Thoracic aorta (tissue), 2 donors: Measurements from ENCODE around the gene CMIP. TPM values are rescaled to one million over a fixed set of nuclear protein-coding genes. Genes with fewer than 3 reads are reported as not detected.

Experiments
- ATAC-seq: fragments of 150-250 bp; one replicate; pipeline ENCODE4 v1.8.0; 2017; ENCODE audit warnings: low read depth; ENCODE audit not compliant: insufficient number of reproducible peaks, low FRiP score
- DNase-seq: peaks from one replicate; pipeline ENCODE4 v3.0.0-alpha.2; 2020; ENCODE audit warnings: low spot score
- H3K27ac ChIP-seq, 2 donors: fragments of 200-600 bp; sonication (generic); 1 replicate in 1 of 2; 2 replicates in 1 of 2; pipeline ENCODE4 v1.5.1; 2016; ENCODE audit warnings: mild to moderate bottlenecking in 2 of 2, moderate library complexity in 2 of 2
- H3K27me3 ChIP-seq: fragments of 200-600 bp; sonication (generic); replicated peaks from 2 replicates; pipeline ENCODE4 v1.6.0; 2016; ENCODE audit warnings: mild to moderate bottlenecking; ENCODE audit not compliant: insufficient read depth
- H3K36me3 ChIP-seq: fragments of 200-600 bp; sonication (generic); one replicate; pipeline ENCODE4 v1.5.1; 2016
- H3K4me1 ChIP-seq, 2 donors: fragments of 200-600 bp; sonication (generic); 1 replicate in 1 of 2; 2 replicates in 1 of 2; pipeline versions ENCODE4 v1.5.1 to v1.6.0; 2016; ENCODE audit warnings: low read depth in 2 of 2, mild to moderate bottlenecking in 1 of 2; ENCODE audit not compliant: control insufficient read depth in 1 of 2
- H3K4me3 ChIP-seq: fragments of 200-600 bp; sonication (generic); 2 replicates; pipeline ENCODE4 v1.5.1; 2016; ENCODE audit warnings: mild to moderate bottlenecking
- H3K9me3 ChIP-seq: fragments of 200-600 bp; sonication (generic); 2 replicates; pipeline ENCODE4 v1.5.1; 2016
- CTCF ChIP-seq: fragments of 200-600 bp; sonication (generic); IDR thresholded peaks from one replicate; pipeline ENCODE4 v1.5.1; 2019; ENCODE audit warnings: antibody characterized with exemption
- total RNA-seq, 2 donors: library from RNA; depleted of rRNA; stranded (reverse); fragments of >200 nt; gene quantifications; one replicate each; pipeline versions ENCODE4 v1.1.0 to v1.2.3, GENCODE V29; 2016

Gene CMIP
- total RNA-seq, 2 donors from 2014 or later, result 20.8 to 46.8 TPM

GRCh38 chr16:81601601-81602255 is 157.1 kb downstream of the CMIP start:
- Histone ChIP-seq H3K9me3 (no peaks in the 10 kb centered on the region), H3K4me1 (peaks cover 19 to 29% of the 10 kb centered on the region in 2 donors), H3K4me3 (peak overlapping the region; percentile 29), H3K36me3 (no peaks in the 10 kb centered on the region), H3K27me3 (no peaks in the 10 kb centered on the region), H3K27ac (no peak overlapping the region)
- no peak for TF ChIP-seq CTCF
- no peak for ATAC-seq
- DNase-seq, result no peak

GRCh38 chr16:81602256-81602776 is 157.7 kb downstream of the CMIP start:
- H3K27ac ChIP-seq, result no peak overlapping the region
- no peaks in the 10 kb centered on the region for H3K27me3 ChIP-seq
- H3K9me3 ChIP-seq, result no peaks in the 10 kb centered on the region
- H3K4me1 ChIP-seq, result peaks cover 19 to 29% of the 10 kb centered on the region in 2 donors
- H3K4me3 ChIP-seq, result peak overlapping the region; percentile 29
- H3K36me3 ChIP-seq, result no peaks in the 10 kb centered on the region
- no peak for DNase-seq
- no peak for TF ChIP-seq CTCF
- no peak for ATAC-seq

DNA sequence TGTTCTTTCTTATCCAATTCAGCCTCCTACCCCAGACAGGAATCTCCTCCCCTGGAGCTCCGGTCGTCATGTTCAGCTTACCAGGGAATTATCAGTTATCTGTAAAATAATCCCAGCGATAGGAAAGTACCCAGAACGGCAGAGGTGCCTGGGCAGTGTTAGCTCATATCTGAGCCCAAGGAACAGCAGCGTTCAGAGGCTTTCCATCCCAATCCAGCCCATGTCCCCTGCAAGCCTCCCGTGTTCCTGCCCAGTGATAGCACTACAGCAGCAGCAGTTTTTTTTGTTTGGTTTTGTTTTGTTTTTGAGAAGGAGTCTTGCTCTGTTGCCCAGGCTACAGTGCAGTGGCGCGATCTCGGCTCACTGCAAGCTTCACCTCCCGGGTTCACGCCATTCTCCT is 158.2 kb downstream of the CMIP start:
- Histone ChIP-seq H3K4me3 (no peak overlapping the region), H3K27ac (no peak overlapping the region), H3K27me3 (no peaks in the 10 kb centered on the region), H3K9me3 (no peaks in the 10 kb centered on the region), H3K36me3 (no peaks in the 10 kb centered on the region), H3K4me1 (peaks cover 19 to 29% of the 10 kb centered on the region in 2 donors)
- no peak for TF ChIP-seq CTCF
- DNase-seq (no peak), ATAC-seq (no peak)

DNA sequence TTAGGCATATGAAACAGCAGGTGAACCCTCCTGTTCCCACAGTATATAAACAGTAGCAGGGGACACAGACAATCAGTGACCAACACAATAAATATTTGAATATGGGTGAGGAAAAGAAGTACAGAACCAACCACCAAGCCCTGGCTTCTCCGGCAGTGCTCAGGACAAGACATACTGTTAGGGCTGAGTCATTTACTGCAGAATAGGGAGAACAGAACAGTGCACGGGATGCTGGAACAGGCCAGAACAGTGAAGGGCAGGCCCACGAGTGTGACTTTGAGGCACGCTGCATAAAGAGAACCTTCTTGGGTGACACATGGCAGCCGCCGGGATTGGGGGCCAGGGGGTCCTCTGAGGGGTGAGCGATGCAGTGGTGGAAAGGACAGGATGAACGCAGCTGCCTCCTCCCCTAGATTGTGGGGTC is 160.4 kb downstream of the CMIP start:
- Histone ChIP-seq H3K4me1 (peaks cover 23 to 36% of the 10 kb centered on the region in 2 donors), H3K27me3 (no peaks in the 10 kb centered on the region), H3K9me3 (no peaks in the 10 kb centered on the region), H3K4me3 (no peak overlapping the region), H3K27ac (no peak overlapping the region), H3K36me3 (no peaks in the 10 kb centered on the region)
- ATAC-seq, result no peak
- no peak for DNase-seq
- no peak for TF ChIP-seq CTCF

GRCh38 chr16:81606039-81606438 is 161.4 kb downstream of the CMIP start:
- Histone ChIP-seq H3K27me3 (no peaks in the 10 kb centered on the region), H3K4me1 (peaks cover 18 to 38% of the 10 kb centered on the region in 2 donors), H3K27ac (no peak overlapping the region), H3K36me3 (no peaks in the 10 kb centered on the region), H3K4me3 (no peak overlapping the region), H3K9me3 (no peaks in the 10 kb centered on the region)
- DNase-seq (no peak), ATAC-seq (no peak)
- no peak for TF ChIP-seq CTCF
